Suprapubic skin (tissue), 3 donors: ENCODE measurements around the gene RBP3.

Experiments used
- POLR2A ChIP-seq, 2 donors: fragments of 450-650 bp; IDR thresholded peaks; one replicate each; pipeline ENCODE4 v1.6.1; 2017; ENCODE audit warnings: antibody characterized with exemption in 2 of 2, mild to moderate bottlenecking in 2 of 2, moderate library complexity in 2 of 2
- TF ChIP-seq, protein P1 (sequence below), 2 donors: fragments of 200-600 bp in 1 of 2; fragments of 450-650 bp in 1 of 2; sonication (generic) in 1 of 2; IDR thresholded peaks; one replicate each; pipeline ENCODE4 v1.5.1; 2016 to 2019; ENCODE audit warnings: antibody characterized with exemption in 2 of 2, mild to moderate bottlenecking in 1 of 2, moderate library complexity in 1 of 2

DNA sequence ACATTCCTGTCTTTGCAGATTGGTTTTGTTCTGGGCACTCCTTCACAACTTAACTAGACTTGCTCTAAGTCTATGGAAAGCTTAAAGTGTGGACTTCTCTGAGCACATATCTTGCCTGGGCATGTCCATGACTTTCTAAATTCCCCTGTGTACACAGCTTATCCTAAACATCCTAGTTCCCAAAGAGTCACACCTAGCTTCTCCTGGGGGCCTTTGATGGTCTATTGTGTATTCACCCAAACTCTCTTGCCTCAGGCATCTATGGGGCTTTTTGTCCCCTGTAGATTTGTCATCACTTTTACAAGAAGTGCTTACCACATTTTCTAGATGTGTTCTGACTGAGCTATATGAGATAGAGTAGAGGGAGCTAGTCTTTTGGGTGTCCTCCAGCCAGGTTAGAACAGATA is 48.2 kb downstream of the RBP3 start:
- TF ChIP-seq, protein P1, sequence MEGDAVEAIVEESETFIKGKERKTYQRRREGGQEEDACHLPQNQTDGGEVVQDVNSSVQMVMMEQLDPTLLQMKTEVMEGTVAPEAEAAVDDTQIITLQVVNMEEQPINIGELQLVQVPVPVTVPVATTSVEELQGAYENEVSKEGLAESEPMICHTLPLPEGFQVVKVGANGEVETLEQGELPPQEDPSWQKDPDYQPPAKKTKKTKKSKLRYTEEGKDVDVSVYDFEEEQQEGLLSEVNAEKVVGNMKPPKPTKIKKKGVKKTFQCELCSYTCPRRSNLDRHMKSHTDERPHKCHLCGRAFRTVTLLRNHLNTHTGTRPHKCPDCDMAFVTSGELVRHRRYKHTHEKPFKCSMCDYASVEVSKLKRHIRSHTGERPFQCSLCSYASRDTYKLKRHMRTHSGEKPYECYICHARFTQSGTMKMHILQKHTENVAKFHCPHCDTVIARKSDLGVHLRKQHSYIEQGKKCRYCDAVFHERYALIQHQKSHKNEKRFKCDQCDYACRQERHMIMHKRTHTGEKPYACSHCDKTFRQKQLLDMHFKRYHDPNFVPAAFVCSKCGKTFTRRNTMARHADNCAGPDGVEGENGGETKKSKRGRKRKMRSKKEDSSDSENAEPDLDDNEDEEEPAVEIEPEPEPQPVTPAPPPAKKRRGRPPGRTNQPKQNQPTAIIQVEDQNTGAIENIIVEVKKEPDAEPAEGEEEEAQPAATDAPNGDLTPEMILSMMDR (IDR thresholded peaks at IDR 0.05): no peak
- no peak for TF ChIP-seq POLR2A (IDR thresholded peaks at IDR 0.05)
